NAMALWA (cell line): Measurements from ENCODE around the gene DUS1L.
A peak's percentile ranks its signal among the peaks of the same experiment; 100 is the strongest.

ENCODE experiments used
- DNase-seq: peaks from one replicate; pipeline ENCODE4 v3.0.0-alpha.2; 2015; ENCODE audit warnings: low spot score

Gene DUS1L

GRCh38 chr17:82055023-82055964 is 10.3 kb downstream of the DUS1L start:
- DNase-seq = no peak

- DNase-seq = no peak
Observed at GRCh38 chr17:82054351-82055022, 11.1 kb downstream of the DUS1L start.

- no peak for DNase-seq
Observed at GRCh38 chr17:82053556-82054263, 11.9 kb downstream of the DUS1L start.

- DNase-seq = no peak
Observed at GRCh38 chr17:82053130-82053529, 12.5 kb downstream of the DUS1L start.

- no peak for DNase-seq
Observed at GRCh38 chr17:82052638-82053059, 13.0 kb downstream of the DUS1L start.

GRCh38 chr17:82051776-82052637 is 13.6 kb downstream of the DUS1L start, which contains the start of the genes GPS1 and RFNG:
Gene GPS1, plus strand, starts transcription at chr17:82051898. Its CDS starts 34 bp downstream, at chr17:82051932.
Gene RFNG, minus strand, starts transcription at chr17:82051811. Its CDS starts 45 bp downstream, at chr17:82051766.
- peak; percentile 66 for DNase-seq

GRCh38 chr17:82050761-82051641 is 14.6 kb downstream of the DUS1L start:
- no peak for DNase-seq

- DNase-seq = no peak
Observed at GRCh38 chr17:82050152-82050760, 15.3 kb downstream of the DUS1L start.

GRCh38 chr17:82049521-82049971 is 16.1 kb downstream of the DUS1L start:
- no peak for DNase-seq

GRCh38 chr17:82049106-82049505 is 16.5 kb downstream of the DUS1L start:
- no peak for DNase-seq

- DNase-seq = no peak
Observed at GRCh38 chr17:82048571-82048971, 17.0 kb downstream of the DUS1L start.

GRCh38 chr17:82047914-82048570 is 17.6 kb downstream of the DUS1L start:
- DNase-seq = no peak

- no peak for DNase-seq
Observed at GRCh38 chr17:82047379-82047778, 18.2 kb downstream of the DUS1L start.

- DNase-seq = no peak
Observed at GRCh38 chr17:82046903-82047302, 18.7 kb downstream of the DUS1L start.

- no peak for DNase-seq
Observed at GRCh38 chr17:82045936-82046484, 19.6 kb downstream of the DUS1L start.

GRCh38 chr17:82043507-82043906 is 22.1 kb downstream of the DUS1L start:
- no peak for DNase-seq

GRCh38 chr17:82042649-82043048 is 23.0 kb downstream of the DUS1L start:
- DNase-seq = no peak

- DNase-seq = no peak
Observed at GRCh38 chr17:82041144-82041814, 24.3 kb downstream of the DUS1L start.
